ENCODE data around the gene APOL1.
"Not testable (repeated sequence)": the region's sequence is repeated elsewhere in the genome, so short reads cannot be mapped to it uniquely, and the experiment has no call there.

The APOL1 gene

GRCh38 chr22:36285545-36285944 lies 32.6 kb downstream of the APOL1 start:
- Mint-ChIP-seq H3K36me3 (ENCODE audit: low read depth) (peaks cover 72% of the 10 kb centered on the region), H3K27me3 (no peaks in the 10 kb centered on the region), H3K4me3 (no peak overlapping the region), H3K27ac (no peak overlapping the region), H3K9me3 (no peaks in the 10 kb centered on the region), H3K4me1 (ENCODE audit: low read depth) (peaks cover 21% of the 10 kb centered on the region)

- peaks cover 66% of the 10 kb centered on the region for H3K36me3 Mint-ChIP-seq (ENCODE audit: low read depth)
- no peaks in the 10 kb centered on the region for H3K9me3 Mint-ChIP-seq
- H3K4me1 Mint-ChIP-seq (ENCODE audit: low read depth): peaks cover 22% of the 10 kb centered on the region
- H3K27ac Mint-ChIP-seq: peak overlapping the region; percentile 32
- H3K4me3 Mint-ChIP-seq: no peak overlapping the region
- no peaks in the 10 kb centered on the region for H3K27me3 Mint-ChIP-seq
Observed at GRCh38 chr22:36286096-36286957, 33.4 kb downstream of the APOL1 start.

GRCh38 chr22:36287881-36288515 lies 35.1 kb downstream of the APOL1 start:
- H3K36me3 Mint-ChIP-seq (ENCODE audit: low read depth): peaks cover 65% of the 10 kb centered on the region
- H3K27ac Mint-ChIP-seq: no peak overlapping the region
- peaks cover 37% of the 10 kb centered on the region for H3K4me1 Mint-ChIP-seq (ENCODE audit: low read depth)
- H3K4me3 Mint-ChIP-seq: no peak overlapping the region
- no peaks in the 10 kb centered on the region for H3K9me3 Mint-ChIP-seq
- no peaks in the 10 kb centered on the region for H3K27me3 Mint-ChIP-seq

DNA sequence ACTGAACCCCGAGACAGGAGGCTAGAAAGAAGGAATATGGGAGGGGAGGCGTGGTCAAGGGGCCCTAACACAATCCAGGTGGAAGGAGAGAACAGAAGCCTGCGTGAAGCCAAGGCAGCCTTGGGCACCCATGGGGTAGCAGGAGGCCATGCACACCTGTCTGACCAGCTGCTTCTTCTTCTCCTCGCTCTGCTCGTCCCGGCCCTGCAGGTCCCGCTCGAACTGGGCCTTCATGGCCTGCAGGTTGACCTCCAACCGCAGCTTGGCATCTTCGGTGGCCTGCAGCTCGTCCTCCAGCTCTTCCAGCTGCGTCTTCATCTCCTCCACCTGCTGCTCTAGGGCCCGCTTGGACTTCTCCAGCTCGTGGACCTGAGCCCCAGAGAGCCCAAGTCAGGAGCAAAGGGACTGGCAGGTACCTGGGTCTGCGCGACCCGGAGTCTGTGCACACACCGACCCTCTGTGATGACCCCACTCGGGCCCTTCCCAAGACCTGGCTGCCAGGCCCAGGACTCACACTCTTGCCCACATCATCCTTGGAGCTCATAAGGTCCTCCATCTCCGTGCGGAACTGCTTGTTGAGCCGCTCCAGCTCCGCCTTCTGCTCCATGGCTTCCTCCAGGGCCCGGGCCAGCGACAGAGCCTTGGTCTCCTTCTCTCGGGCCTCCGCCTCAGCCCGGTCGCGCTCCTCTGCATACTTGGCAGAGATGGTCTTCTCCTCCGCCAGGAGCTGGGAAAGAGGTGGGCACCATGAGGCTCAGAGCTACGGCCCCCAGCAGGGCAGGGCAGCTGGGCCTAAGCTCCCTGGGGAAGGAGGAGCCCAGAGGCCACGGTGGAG lies 35.9 kb downstream of the APOL1 start:
- peaks cover 37% of the 10 kb centered on the region for H3K4me1 Mint-ChIP-seq (ENCODE audit: low read depth)
- no peak overlapping the region for H3K27ac Mint-ChIP-seq
- H3K27me3 Mint-ChIP-seq: no peaks in the 10 kb centered on the region
- no peaks in the 10 kb centered on the region for H3K9me3 Mint-ChIP-seq
- peaks cover 67% of the 10 kb centered on the region for H3K36me3 Mint-ChIP-seq (ENCODE audit: low read depth)
- peak overlapping the region; percentile 41 for H3K4me3 Mint-ChIP-seq

DNA sequence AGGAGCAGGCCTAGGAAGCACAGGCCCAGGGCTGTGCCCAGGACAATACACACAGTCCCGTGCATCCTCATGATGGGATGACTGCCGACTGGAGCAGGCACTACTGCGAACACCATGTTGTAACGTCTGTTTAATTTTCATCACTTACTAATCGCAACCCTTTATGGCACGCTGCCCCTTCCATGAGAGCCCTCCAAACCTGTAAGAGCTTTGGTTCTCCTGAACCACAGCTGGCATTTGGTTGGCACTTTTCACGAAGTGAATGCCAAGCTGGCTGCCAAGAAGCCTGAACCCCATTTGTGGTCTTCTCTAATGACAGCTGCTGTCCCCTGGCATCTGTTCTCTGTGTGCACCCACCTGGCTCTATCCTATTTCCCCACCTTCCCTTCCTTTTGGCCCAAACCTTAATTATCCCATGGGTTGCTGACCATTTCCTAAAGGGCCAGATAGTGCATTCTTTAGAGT lies 36.5 kb downstream of the APOL1 start:
- H3K27ac Mint-ChIP-seq: peak overlapping the region; percentile 75
- no peaks in the 10 kb centered on the region for H3K9me3 Mint-ChIP-seq
- no peaks in the 10 kb centered on the region for H3K27me3 Mint-ChIP-seq
- H3K4me1 Mint-ChIP-seq (ENCODE audit: low read depth): peaks cover 42% of the 10 kb centered on the region
- peaks cover 73% of the 10 kb centered on the region for H3K36me3 Mint-ChIP-seq (ENCODE audit: low read depth)
- H3K4me3 Mint-ChIP-seq: no peak overlapping the region

GRCh38 chr22:36289948-36290371 lies 37.0 kb downstream of the APOL1 start:
- peaks cover 78% of the 10 kb centered on the region for H3K36me3 Mint-ChIP-seq (ENCODE audit: low read depth)
- H3K4me1 Mint-ChIP-seq (ENCODE audit: low read depth): peaks cover 42% of the 10 kb centered on the region
- not testable (repeated sequence) for H3K4me3 Mint-ChIP-seq, H3K27me3 Mint-ChIP-seq, H3K9me3 Mint-ChIP-seq
- peak overlapping the region; percentile 75 for H3K27ac Mint-ChIP-seq

GRCh38 chr22:36290391-36291075 lies 37.6 kb downstream of the APOL1 start:
- not testable (repeated sequence) for H3K9me3 Mint-ChIP-seq, H3K27me3 Mint-ChIP-seq, H3K27ac Mint-ChIP-seq, H3K4me3 Mint-ChIP-seq
- Mint-ChIP-seq H3K4me1 (ENCODE audit: low read depth) (peaks cover 42% of the 10 kb centered on the region), H3K36me3 (ENCODE audit: low read depth) (peaks cover 84% of the 10 kb centered on the region)

DNA sequence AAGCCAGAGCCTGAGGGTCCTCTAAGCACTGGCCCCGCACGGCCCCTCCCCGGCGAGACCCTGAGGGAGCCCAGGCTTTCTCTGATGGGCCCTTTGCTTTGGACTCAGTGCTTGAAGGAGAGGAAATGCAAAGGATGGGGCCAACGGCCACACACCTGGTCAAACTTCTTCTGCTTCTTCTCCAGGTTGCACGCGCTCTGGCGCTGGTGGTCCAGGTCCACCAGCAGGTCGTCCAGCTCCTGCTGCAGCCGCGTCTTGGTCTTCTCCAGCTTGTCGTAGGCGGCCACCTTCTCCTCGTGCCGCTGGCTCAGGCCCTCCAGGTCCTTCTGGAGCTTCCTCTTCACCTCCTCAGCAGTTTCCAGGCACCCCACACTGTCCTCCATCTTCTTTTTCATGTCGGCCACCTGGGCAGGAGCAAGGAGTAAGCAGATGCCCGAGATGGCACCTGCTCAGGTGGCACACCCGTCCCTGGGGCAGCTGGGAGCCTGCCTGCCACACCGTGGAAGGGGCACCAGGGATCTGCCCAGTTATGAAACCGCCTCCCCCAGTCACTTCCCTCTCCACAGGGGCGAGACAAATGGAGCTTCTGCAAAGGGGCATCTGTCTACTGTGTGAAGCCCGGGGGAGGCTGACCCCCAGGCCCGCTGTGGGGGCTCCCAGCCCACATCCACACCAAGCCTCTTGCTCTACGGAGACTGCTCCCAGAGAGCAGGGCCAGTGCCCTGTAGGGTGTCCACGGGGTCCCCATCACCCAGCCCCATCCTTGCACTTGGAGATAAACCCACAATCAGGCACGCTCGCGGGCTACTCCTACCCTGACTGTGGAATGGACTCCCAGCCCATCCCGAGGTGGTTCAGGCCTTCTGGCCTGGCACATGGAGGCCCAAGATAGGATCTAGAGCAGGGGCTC lies 39.2 kb downstream of the APOL1 start:
- Mint-ChIP-seq H3K9me3 (no peaks in the 10 kb centered on the region), H3K4me1 (ENCODE audit: low read depth) (peaks cover 38% of the 10 kb centered on the region), H3K27ac (peak overlapping the region; percentile 52), H3K27me3 (no peaks in the 10 kb centered on the region), H3K36me3 (ENCODE audit: low read depth) (peaks cover 83% of the 10 kb centered on the region), H3K4me3 (peak overlapping the region; percentile 30)

DNA sequence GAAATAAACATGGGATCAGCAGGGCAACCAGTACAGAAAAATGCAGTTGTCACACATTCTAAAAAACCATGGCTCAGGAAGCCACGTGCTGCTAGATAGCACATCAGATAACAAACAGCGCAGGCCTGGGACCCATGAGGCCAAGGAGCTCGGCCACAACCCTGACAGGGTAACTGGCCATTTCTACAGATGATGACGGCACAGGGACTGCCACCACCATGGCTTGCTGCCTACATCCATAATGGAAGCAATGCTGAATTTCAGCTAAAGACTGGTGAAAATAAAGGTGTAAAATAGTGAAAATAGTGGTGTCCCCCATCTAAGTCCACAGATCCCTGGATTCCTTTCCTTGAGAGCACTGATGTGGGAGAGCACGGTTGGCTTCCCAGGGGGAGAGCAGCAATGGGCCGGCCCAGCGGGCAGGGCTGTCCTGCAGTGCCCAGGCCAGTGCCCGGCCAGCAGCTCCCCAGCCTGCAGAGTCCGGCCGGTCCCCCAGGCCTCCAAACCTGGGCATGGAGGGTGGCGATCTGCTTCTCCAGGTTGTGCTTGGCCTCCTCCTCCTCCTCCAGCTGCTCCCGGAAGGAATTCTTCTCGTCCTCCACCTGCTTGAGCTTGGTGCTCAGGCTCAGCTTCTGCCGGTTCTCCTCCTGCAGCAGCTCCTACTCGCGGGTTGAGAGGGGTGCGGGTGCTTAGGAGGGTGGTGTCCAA lies 40.0 kb downstream of the APOL1 start:
- Mint-ChIP-seq H3K9me3 (no peaks in the 10 kb centered on the region), H3K27me3 (no peaks in the 10 kb centered on the region), H3K4me3 (no peak overlapping the region), H3K36me3 (ENCODE audit: low read depth) (peaks cover 83% of the 10 kb centered on the region), H3K4me1 (ENCODE audit: low read depth) (peaks cover 36% of the 10 kb centered on the region), H3K27ac (no peak overlapping the region)

DNA sequence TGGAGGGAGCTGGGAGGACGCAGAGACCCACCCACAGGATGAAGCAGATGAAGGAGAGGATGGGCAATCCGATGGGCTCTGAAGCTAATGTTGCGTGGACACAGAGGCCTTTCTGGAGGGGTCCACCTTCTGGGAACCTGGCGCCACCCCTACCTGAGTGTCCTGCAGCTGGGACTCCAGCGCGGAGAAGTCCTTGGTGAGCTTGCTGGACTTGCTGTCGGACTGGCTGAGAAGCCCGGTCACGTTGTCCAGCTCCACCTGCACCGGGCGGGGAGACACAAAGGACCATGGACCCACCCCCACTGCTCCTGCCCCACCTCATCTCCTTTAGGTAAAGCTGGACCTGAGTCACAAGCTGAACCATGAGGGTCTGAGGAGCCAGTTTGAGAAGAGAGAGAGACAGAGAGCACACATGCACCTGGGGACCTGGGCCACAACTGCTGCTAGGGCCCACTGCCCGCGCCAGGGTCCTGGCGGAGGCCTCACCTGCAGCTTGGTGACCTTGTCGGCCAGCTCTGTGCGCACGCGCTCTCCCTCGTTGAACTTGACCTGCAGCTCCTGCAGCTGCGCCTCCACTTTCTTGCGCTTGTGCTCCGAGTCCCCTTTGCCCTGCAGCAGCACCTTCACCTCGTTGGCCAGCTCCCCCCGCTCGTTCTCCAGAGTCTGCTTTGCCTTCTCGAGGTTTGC lies 40.8 kb downstream of the APOL1 start:
- Mint-ChIP-seq H3K4me3 (no peak overlapping the region), H3K36me3 (ENCODE audit: low read depth) (peaks cover 83% of the 10 kb centered on the region), H3K27ac (no peak overlapping the region), H3K27me3 (no peaks in the 10 kb centered on the region), H3K9me3 (no peaks in the 10 kb centered on the region), H3K4me1 (ENCODE audit: low read depth) (peaks cover 34% of the 10 kb centered on the region)

DNA sequence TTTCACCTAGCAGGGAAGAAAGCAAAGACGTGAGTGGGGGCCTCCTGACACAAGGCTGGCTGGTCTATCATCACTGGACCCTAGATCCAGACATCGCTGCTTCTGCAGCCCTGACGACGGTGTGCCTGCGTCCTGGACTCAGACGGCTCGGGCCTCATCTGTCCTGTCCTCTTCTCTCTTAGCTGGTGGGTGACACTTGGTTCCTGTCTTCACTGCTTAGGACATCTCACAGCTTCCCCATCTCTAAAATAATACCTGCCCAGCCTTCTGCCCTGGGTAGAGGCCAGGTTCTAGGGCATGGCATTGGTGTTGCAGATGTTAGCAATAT lies 41.3 kb downstream of the APOL1 start:
- H3K9me3 Mint-ChIP-seq: no peaks in the 10 kb centered on the region
- H3K4me3 Mint-ChIP-seq: no peak overlapping the region
- peaks cover 34% of the 10 kb centered on the region for H3K4me1 Mint-ChIP-seq (ENCODE audit: low read depth)
- H3K27me3 Mint-ChIP-seq: no peaks in the 10 kb centered on the region
- no peak overlapping the region for H3K27ac Mint-ChIP-seq
- peaks cover 83% of the 10 kb centered on the region for H3K36me3 Mint-ChIP-seq (ENCODE audit: low read depth)

DNA sequence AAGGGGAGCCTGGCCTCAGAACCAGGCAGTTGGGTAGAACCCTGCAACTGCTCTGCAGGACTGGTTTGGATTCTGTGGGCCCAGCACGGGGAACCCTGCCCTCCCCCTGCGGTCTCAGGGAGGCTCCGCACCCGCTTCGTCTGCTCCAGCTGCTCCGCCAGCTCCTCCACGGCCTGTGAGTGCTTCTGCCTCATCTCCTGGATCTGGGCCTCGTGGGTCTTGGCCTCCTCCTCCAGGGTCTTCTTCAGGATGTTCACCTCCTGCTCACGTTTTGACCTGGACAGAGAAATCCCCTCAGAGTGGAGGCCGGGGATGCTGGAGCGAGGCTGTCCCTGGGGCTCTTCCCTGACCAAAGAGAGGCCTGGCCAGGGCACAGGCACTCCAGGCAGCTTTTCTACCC lies 41.9 kb downstream of the APOL1 start:
- Mint-ChIP-seq H3K4me3 (no peak overlapping the region), H3K4me1 (ENCODE audit: low read depth) (peaks cover 33% of the 10 kb centered on the region), H3K9me3 (no peaks in the 10 kb centered on the region), H3K27me3 (no peaks in the 10 kb centered on the region), H3K27ac (no peak overlapping the region), H3K36me3 (ENCODE audit: low read depth) (peaks cover 83% of the 10 kb centered on the region)

GRCh38 chr22:36295247-36295646 lies 42.3 kb downstream of the APOL1 start:
- H3K36me3 Mint-ChIP-seq (ENCODE audit: low read depth): peaks cover 84% of the 10 kb centered on the region
- H3K4me1 Mint-ChIP-seq (ENCODE audit: low read depth): peaks cover 30% of the 10 kb centered on the region
- no peak overlapping the region for H3K4me3 Mint-ChIP-seq
- H3K27ac Mint-ChIP-seq: no peak overlapping the region
- no peaks in the 10 kb centered on the region for H3K27me3 Mint-ChIP-seq
- H3K9me3 Mint-ChIP-seq: no peaks in the 10 kb centered on the region
